Measurements from ENCODE around the gene POC1B. TPM values are rescaled to one million over a fixed set of nuclear protein-coding genes. Genes with fewer than 3 reads are reported as not detected.

The POC1B gene
- polyA plus RNA-seq, 1 donor, result 20.8 TPM

GRCh38 chr12:89424389-89424788, 101.5 kb downstream of the POC1B start:
- no peak overlapping the region for H3K4me3 ChIP-seq (ENCODE audit: low read length)
- H3K9me3 ChIP-seq (ENCODE audit: control insufficient read depth, low read depth, low read length), result no peaks in the 10 kb centered on the region
- H3K4me1 ChIP-seq (ENCODE audit: control insufficient read depth, insufficient read depth, low read length), result no peaks in the 10 kb centered on the region
- no peak overlapping the region for H3K27ac ChIP-seq (ENCODE audit: low read length)
- DNase-seq, result no peak
- H3K36me3 ChIP-seq (ENCODE audit: control insufficient read depth, insufficient read depth, low read length), result no peaks in the 10 kb centered on the region
- H3K27me3 ChIP-seq (ENCODE audit: control insufficient read depth, insufficient read depth, low read length), result no peaks in the 10 kb centered on the region

- Histone ChIP-seq H3K27ac (ENCODE audit: low read length) (no peak overlapping the region), H3K36me3 (ENCODE audit: control insufficient read depth, insufficient read depth, low read length) (no peaks in the 10 kb centered on the region), H3K4me1 (ENCODE audit: control insufficient read depth, insufficient read depth, low read length) (no peaks in the 10 kb centered on the region), H3K9me3 (ENCODE audit: control insufficient read depth, low read depth, low read length) (no peaks in the 10 kb centered on the region), H3K4me3 (ENCODE audit: low read length) (no peak overlapping the region), H3K27me3 (ENCODE audit: control insufficient read depth, insufficient read depth, low read length) (no peaks in the 10 kb centered on the region)
- no peak for DNase-seq
- no CpG with 5 or more reads among the region's 6 CpGs for WGBS (ENCODE audit: insufficient coverage, low lambda C conversion rate)
Observed at GRCh38 chr12:89421092-89421835, 104.6 kb downstream of the POC1B start.

GRCh38 chr12:89418228-89418910, 107.5 kb downstream of the POC1B start:
- no peaks in the 10 kb centered on the region for H3K27me3 ChIP-seq (ENCODE audit: control insufficient read depth, insufficient read depth, low read length)
- DNase-seq, result no peak
- H3K36me3 ChIP-seq (ENCODE audit: control insufficient read depth, insufficient read depth, low read length), result no peaks in the 10 kb centered on the region
- no CpG with 5 or more reads among the region's 5 CpGs for WGBS (ENCODE audit: insufficient coverage, low lambda C conversion rate)
- H3K27ac ChIP-seq (ENCODE audit: low read length), result no peak overlapping the region
- H3K4me3 ChIP-seq (ENCODE audit: low read length), result no peak overlapping the region
- H3K9me3 ChIP-seq (ENCODE audit: control insufficient read depth, low read depth, low read length), result no peaks in the 10 kb centered on the region
- no peaks in the 10 kb centered on the region for H3K4me1 ChIP-seq (ENCODE audit: control insufficient read depth, insufficient read depth, low read length)

- DNase-seq, result no peak
- Histone ChIP-seq H3K27me3 (ENCODE audit: control insufficient read depth, insufficient read depth, low read length) (no peaks in the 10 kb centered on the region), H3K4me3 (ENCODE audit: low read length) (no peak overlapping the region), H3K4me1 (ENCODE audit: control insufficient read depth, insufficient read depth, low read length) (no peaks in the 10 kb centered on the region), H3K36me3 (ENCODE audit: control insufficient read depth, insufficient read depth, low read length) (no peaks in the 10 kb centered on the region), H3K9me3 (ENCODE audit: control insufficient read depth, low read depth, low read length) (no peaks in the 10 kb centered on the region), H3K27ac (ENCODE audit: low read length) (no peak overlapping the region)
- WGBS (ENCODE audit: insufficient coverage, low lambda C conversion rate), result 40% methylated on average over 1 of the region's 3 CpGs
Observed at GRCh38 chr12:89417246-89417977, 108.4 kb downstream of the POC1B start.

GRCh38 chr12:89416049-89416792, 109.6 kb downstream of the POC1B start:
- Histone ChIP-seq H3K9me3 (ENCODE audit: control insufficient read depth, low read depth, low read length) (no peaks in the 10 kb centered on the region), H3K27me3 (ENCODE audit: control insufficient read depth, insufficient read depth, low read length) (no peaks in the 10 kb centered on the region), H3K4me1 (ENCODE audit: control insufficient read depth, insufficient read depth, low read length) (no peaks in the 10 kb centered on the region), H3K4me3 (ENCODE audit: low read length) (no peak overlapping the region), H3K27ac (ENCODE audit: low read length) (no peak overlapping the region), H3K36me3 (ENCODE audit: control insufficient read depth, insufficient read depth, low read length) (no peaks in the 10 kb centered on the region)
- WGBS (ENCODE audit: insufficient coverage, low lambda C conversion rate), result 93% methylated on average over 3 of the region's 6 CpGs
- no peak for DNase-seq

GRCh38 chr12:89414851-89415250, 111.0 kb downstream of the POC1B start:
- Histone ChIP-seq H3K27ac (ENCODE audit: low read length) (no peak overlapping the region), H3K27me3 (ENCODE audit: control insufficient read depth, insufficient read depth, low read length) (no peaks in the 10 kb centered on the region), H3K4me3 (ENCODE audit: low read length) (no peak overlapping the region), H3K36me3 (ENCODE audit: control insufficient read depth, insufficient read depth, low read length) (no peaks in the 10 kb centered on the region), H3K4me1 (ENCODE audit: control insufficient read depth, insufficient read depth, low read length) (no peaks in the 10 kb centered on the region), H3K9me3 (ENCODE audit: control insufficient read depth, low read depth, low read length) (no peaks in the 10 kb centered on the region)
- WGBS (ENCODE audit: insufficient coverage, low lambda C conversion rate), result 100% methylated on average over 1 of the region's 2 CpGs
- DNase-seq, result no peak

GRCh38 chr12:89414322-89414721, 111.5 kb downstream of the POC1B start:
- Histone ChIP-seq H3K9me3 (ENCODE audit: control insufficient read depth, low read depth, low read length) (no peaks in the 10 kb centered on the region), H3K27ac (ENCODE audit: low read length) (no peak overlapping the region), H3K27me3 (ENCODE audit: control insufficient read depth, insufficient read depth, low read length) (no peaks in the 10 kb centered on the region), H3K4me3 (ENCODE audit: low read length) (no peak overlapping the region), H3K4me1 (ENCODE audit: control insufficient read depth, insufficient read depth, low read length) (no peaks in the 10 kb centered on the region), H3K36me3 (ENCODE audit: control insufficient read depth, insufficient read depth, low read length) (no peaks in the 10 kb centered on the region)
- DNase-seq, result no peak
- no CpG with 5 or more reads among the region's 3 CpGs for WGBS (ENCODE audit: insufficient coverage, low lambda C conversion rate)

- WGBS (ENCODE audit: insufficient coverage, low lambda C conversion rate), result no CpG with 5 or more reads among the region's 3 CpGs
- H3K4me1 ChIP-seq (ENCODE audit: control insufficient read depth, insufficient read depth, low read length), result no peaks in the 10 kb centered on the region
Observed at GRCh38 chr12:89413234-89413633, 112.6 kb downstream of the POC1B start.

GRCh38 chr12:89412665-89413064, 113.2 kb downstream of the POC1B start:
- 100% methylated on average over 2 of the region's 6 CpGs for WGBS (ENCODE audit: insufficient coverage, low lambda C conversion rate)
- H3K4me1 ChIP-seq (ENCODE audit: control insufficient read depth, insufficient read depth, low read length), result no peaks in the 10 kb centered on the region
- DNase-seq, result no peak
- no peak overlapping the region for H3K27ac ChIP-seq (ENCODE audit: low read length)
- no peaks in the 10 kb centered on the region for H3K36me3 ChIP-seq (ENCODE audit: control insufficient read depth, insufficient read depth, low read length)
- H3K9me3 ChIP-seq (ENCODE audit: control insufficient read depth, low read depth, low read length), result no peaks in the 10 kb centered on the region
- no peak overlapping the region for H3K4me3 ChIP-seq (ENCODE audit: low read length)
- no peaks in the 10 kb centered on the region for H3K27me3 ChIP-seq (ENCODE audit: control insufficient read depth, insufficient read depth, low read length)

More at GRCh38 chr12:89413234-89413633, 112.6 kb downstream of the POC1B start:
- Histone ChIP-seq H3K27ac (ENCODE audit: low read length) (no peak overlapping the region), H3K36me3 (ENCODE audit: control insufficient read depth, insufficient read depth, low read length) (no peaks in the 10 kb centered on the region), H3K27me3 (ENCODE audit: control insufficient read depth, insufficient read depth, low read length) (no peaks in the 10 kb centered on the region), H3K9me3 (ENCODE audit: control insufficient read depth, low read depth, low read length) (no peaks in the 10 kb centered on the region), H3K4me3 (ENCODE audit: low read length) (no peak overlapping the region)
- no peak for DNase-seq

- no peak overlapping the region for H3K4me3 ChIP-seq (ENCODE audit: low read length)
- no CpG with 5 or more reads among the region's 4 CpGs for WGBS (ENCODE audit: insufficient coverage, low lambda C conversion rate)
- H3K4me1 ChIP-seq (ENCODE audit: control insufficient read depth, insufficient read depth, low read length), result no peaks in the 10 kb centered on the region
- no peak overlapping the region for H3K27ac ChIP-seq (ENCODE audit: low read length)
- H3K36me3 ChIP-seq (ENCODE audit: control insufficient read depth, insufficient read depth, low read length), result no peaks in the 10 kb centered on the region
- no peaks in the 10 kb centered on the region for H3K27me3 ChIP-seq (ENCODE audit: control insufficient read depth, insufficient read depth, low read length)
- no peaks in the 10 kb centered on the region for H3K9me3 ChIP-seq (ENCODE audit: control insufficient read depth, low read depth, low read length)
- no peak for DNase-seq
Observed at GRCh38 chr12:89411846-89412245, 114.0 kb downstream of the POC1B start.
